NCI-H2227 (cell line): ENCODE data around the gene CTBP1.

Source experiments
- DNase-seq: peaks from one replicate; lab custom pipeline; 2025; ENCODE audit not compliant: unreplicated experiment; lab: John Stamatoyannopoulos, UW

The CTBP1 gene

GRCh38 chr4:1225272-1226143, 23.4 kb downstream of the CTBP1 start:
- no peak for DNase-seq

- no peak for DNase-seq
Measured at GRCh38 chr4:1223841-1224809, 24.8 kb downstream of the CTBP1 start.

- DNase-seq, result no peak
Measured at GRCh38 chr4:1222938-1223690, 25.8 kb downstream of the CTBP1 start.

DNA sequence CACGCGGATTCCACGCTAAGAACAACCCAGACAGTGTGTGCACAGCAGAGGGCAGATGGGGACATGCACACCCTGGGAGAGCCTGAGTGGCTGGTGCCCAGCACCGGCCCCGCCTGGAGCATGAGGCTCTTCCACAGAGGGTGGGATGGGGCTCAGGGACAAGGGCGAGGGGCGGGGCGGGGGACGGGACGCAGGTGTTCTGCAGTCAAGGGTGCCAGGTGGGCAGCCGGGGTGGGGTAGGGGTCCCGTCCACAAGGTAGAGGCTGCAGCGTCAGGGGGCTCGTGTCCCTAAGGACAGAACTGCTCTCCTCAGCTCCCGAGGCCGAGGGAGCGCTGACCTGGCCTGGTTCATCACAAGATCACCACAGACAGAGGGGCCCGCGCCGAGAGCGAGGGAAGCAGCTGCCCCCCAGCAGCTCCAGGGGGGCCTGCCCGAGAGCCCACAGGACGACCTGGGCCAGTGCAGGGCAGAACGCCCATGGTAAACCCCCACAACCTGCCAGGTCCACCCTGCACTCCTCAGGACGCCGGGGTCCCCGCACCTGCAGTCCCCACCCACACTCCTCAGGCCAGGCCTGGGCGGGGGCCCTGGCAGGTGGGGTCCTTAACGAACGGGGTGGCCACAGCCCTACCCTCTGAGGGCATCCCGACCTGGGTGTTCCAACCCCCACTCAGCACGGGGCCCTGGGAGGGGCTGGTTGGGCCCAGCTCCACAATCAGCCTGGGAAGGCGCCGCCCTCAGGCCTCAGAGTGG, 26.7 kb downstream of the CTBP1 start:
- no peak for DNase-seq

DNA sequence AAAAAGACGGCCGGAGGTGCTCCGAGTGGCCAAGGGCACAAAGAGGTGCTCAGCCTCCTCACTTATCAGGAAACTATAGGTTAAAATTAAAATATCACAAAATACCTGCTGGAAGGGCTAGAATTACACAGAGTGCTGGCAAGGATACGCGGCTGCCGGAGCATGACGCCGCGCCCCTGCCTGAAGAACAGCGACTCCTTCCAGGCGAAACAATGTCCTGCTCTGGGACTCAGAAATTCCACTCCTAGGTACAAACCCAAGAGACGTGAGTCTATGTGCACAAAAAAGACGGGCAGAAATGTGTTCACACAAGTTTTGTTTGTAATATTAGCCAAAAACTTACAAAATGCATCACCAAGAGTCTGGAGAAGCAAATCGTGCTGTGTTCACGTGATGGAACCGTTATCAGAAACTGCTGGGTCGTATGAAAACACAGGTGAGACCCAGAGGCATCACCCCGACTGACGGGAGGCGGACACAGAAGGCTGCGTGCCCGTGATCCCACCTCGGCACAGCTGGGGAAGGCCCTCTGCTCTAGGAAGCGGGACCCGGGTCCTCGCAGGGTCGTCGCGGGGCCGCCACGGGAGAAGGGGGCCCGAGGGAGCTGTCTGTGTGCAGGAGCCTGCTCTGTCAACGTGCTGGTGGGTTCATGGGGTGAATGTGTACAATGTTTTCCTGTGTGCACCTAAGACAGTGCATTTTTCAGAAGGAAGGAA, 27.6 kb downstream of the CTBP1 start:
- DNase-seq, result no peak

DNA sequence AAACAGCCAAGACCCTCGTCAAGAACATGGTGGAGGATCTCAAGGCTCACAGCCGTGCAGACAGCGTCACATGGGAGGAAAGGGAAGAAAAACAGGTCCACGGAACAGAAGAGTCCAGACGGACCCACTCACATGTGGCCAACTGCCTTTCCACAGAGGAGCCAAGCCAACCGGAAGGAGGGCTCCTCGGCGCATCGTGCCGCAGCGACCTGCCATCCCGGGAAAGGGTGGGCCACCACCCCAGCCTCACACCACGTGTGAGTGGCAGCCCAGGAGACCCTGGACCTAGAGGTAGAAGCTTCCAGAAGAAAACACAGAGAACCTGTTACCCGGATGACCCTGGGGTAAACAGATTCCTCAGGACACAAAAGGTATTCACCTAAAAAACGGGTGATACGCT, 28.4 kb downstream of the CTBP1 start:
- DNase-seq, result no peak

DNA sequence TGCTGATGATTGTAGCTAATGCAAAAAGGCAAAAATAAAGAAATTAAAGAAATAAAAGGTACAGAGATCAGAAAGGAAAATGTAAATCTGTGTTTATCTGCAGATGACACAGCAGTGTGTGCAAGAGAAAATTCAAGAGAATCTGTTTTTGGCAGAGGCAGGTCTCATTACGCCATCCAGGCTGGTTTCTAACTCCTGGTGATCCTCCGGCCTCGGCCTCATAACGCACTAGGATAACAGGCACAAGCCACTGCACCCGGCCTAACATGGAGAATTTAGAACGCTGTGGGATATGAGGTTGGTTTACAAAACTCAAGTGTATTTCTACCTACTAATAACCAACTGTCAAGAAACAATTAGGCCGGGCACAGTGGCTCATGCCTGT, 29.4 kb downstream of the CTBP1 start:
- DNase-seq, result no peak

GRCh38 chr4:1218634-1219565, 30.0 kb downstream of the CTBP1 start:
- DNase-seq, result no peak

DNA sequence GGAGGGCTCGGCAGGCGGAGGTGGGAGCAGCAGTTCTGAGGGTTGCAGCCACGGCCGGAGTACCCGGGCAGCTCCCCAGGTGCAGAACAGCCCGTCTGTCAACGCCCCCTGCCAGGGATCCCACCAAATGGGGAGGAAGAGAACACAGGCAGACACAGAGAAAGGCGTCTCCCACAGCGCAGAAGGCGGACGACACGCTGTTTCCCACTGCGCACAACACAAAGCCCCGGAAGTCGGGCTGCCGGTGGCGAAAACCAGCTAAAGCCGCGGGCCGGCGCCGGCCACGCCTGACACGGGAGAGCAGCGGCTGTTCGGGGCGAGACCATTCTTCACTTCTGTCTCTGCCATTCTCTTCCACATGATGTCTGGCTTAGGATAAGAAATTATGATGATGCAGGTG, 31.6 kb downstream of the CTBP1 start:
- DNase-seq, result no peak

- DNase-seq, result no peak
Measured at GRCh38 chr4:1216869-1217294, 32.0 kb downstream of the CTBP1 start.

- no peak for DNase-seq
Measured at GRCh38 chr4:1216076-1216614, 32.8 kb downstream of the CTBP1 start.

DNA sequence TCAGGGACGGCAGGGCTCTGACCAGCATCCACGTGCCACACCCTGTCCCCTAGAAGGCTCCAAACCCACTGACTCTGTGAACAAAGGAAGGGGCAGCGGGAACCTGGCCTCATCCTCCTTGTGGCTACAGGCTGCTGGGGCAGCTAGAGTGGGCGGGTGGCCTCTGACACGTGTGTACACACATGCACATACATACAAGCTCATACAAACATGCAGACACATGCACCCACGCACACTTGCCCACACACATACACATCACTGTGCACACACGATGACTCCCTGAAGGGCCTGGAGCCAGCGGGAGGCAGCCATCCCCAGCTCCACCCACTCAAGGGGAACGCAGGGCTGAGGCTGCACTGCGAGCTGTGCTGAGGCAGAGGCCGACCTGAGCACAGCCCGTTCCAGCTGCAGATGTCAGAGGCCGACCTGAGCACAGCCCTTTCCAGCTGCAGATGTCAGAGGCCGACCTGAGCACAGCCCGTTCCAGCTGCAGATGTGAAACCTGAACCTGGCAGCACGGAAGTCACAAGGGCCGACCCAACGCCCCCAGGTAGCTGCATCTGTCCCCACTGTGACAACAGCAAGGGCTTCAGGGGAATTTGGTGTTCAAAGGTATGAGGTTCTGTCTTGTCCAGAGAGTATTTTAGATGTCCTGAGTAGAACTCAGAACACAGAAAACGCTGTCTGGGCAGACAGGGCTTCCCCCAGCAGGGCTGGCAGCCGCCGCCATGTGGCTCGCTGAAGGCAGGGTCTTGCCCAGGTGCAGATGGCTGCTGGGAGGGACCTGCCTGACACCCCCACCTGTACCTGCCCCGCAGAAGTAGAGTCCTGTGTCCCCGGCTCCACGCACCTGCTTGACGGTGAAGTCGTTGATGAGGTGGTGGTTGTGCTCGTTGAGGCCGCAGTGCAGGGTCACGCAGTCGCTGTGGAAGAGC, 33.5 kb downstream of the CTBP1 start:
- DNase-seq, result no peak

DNA sequence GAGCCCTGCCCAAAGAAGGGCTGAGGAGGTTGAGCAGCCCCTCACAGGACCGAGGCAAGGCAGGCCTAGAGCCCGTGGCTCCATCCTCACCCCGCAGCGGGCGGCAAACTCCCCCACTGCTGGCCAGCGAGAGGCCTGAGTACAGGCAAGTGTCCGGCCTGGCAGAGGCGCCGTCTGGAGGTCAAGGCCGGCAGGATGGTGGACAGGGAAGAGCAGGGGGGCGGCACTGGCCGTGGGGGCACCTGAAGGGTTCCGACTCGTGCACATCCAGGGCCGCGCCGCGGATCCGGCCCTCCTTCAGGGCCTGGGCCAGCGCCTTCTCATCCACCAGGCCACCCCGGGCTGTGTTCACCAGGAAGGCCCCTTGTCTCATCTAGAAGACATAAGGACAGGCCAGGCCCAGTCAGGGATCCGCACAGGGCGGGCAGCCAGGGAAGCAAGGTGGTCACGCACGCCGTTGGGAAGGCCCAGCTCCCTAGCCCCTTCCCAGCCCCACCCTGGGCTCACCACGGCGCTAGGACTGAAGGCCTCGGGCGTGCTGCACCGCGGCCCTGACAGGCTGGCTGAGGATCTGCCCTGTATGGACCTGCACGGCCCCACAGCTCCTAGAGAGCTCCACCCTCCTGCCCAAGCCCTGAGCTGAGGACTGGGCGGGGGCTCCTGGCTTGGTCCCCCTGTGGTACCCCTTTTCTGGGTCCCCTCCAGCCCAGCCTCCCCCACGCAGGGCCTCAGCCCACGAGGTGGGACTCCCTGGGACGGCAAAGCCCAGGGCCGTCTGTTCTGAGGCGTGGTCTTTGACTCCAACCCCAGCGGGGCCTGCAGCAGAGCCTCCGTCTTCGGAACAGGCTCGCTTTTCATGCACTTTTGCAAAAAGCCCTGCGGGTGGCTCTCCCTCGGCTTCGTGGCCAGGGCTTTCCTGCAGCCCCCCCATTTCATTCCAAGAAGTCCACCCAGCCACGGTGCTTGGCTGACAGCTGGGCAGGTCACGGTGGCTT, 34.5 kb downstream of the CTBP1 start:
- no peak for DNase-seq

DNA sequence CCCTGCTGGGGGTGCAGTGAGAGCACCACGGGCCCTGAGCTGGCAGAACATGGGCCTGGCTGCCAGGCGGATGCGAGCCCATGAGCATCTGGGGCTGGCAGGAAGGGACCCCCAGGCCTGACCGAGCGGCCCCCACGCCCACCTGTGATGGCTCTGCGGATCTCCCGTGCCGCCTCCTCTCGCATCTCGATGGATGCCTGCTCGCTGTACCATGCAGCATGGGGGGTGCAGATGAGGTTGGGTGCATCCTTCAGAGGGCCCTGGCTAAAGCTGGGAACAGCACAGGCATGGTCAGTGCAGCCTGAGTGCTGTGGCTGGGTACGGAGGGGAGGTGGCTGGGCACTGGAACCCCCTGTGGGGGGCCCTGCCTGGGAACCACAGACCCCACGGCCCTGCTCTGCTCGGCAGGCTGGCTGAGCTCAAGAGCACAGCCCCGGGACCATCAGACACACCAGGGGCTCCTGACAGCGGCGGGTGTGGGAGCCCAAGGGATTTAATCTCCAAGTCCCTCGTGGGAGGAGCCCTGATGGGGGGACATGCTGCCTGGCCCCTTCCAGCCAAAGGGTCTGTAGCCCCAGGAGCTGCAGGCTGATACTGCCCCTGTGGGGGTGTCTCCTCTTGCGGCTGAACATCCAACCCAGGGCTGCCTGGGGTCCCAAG, 35.5 kb downstream of the CTBP1 start:
- no peak for DNase-seq

DNA sequence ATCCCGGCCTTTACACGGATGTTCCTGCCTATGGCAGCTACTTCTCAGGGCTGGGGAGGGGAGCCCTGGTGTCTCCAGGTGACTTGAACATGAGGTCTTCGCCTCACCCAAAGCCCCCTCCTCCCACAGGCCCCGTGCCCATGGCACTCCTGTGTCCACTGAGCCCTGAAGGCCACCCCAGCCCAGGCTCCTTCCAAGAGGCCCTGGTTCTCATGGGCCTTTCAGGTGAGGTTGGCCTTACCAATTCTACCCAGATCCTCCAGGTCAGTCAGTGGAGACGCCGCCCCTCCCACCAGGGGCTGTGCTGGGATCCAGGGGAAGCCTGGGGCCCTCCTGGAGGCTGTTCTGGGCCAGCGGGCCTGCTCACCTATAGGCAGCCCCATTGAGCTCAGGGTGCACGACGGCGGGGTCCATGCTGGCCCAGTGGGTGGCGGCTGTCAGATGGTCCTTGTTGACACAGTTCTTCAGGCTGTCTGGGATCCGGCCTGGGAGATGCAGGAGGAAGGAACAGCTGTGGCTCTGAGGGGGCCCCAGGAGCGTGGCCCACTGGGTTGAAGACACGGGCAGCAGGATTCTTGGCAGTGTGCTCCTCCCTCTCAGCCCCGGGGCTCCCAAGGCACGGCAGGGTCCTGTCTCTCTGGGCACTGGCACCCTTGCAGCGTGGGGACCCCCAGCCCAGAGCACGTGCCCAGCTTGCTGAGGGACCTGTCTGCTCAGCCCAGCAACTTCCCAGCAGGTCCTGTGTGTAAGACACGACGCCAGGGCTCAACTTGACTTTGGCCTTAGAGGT, 36.2 kb downstream of the CTBP1 start:
- DNase-seq, result no peak
